Esophagus squamous epithelium (tissue), 5 donors: Measurements from ENCODE around the gene STX19. TPM values are rescaled to one million over a fixed set of nuclear protein-coding genes. Genes with fewer than 3 reads are reported as not detected.

ENCODE experiments used
- DNase-seq: peaks from one replicate; lab custom pipeline; 2025; lab: John Stamatoyannopoulos, UW
- H3K27ac ChIP-seq, 4 donors: fragments of 200-600 bp; sonication (generic); one replicate each; pipeline ENCODE4 v1.5.1; 2016 to 2019; ENCODE audit warnings: mild to moderate bottlenecking in 1 of 4
- H3K27me3 ChIP-seq, 4 donors: fragments of 200-600 bp; sonication (generic); 1 replicate in 3 of 4; 2 replicates in 1 of 4; pipeline versions ENCODE4 v1.5.1 to v1.6.0; 2017 to 2021; ENCODE audit warnings: antibody characterized with exemption in 1 of 4
- H3K36me3 ChIP-seq, 3 donors: fragments of 200-600 bp; sonication (generic); one replicate each; pipeline ENCODE4 v1.5.1; 2016 to 2019
- H3K4me1 ChIP-seq, 3 donors: fragments of 200-600 bp; sonication (generic); one replicate each; pipeline ENCODE4 v1.5.1; 2017 to 2019
- H3K4me3 ChIP-seq, 4 donors: fragments of 200-600 bp; sonication (generic); 1 replicate in 3 of 4; 2 replicates in 1 of 4; pipeline ENCODE4 v1.5.1; 2016 to 2019; ENCODE audit warnings: mild to moderate bottlenecking in 2 of 4, moderate library complexity in 1 of 4
- H3K9me3 ChIP-seq, 3 donors: fragments of 200-600 bp; sonication (generic); one replicate each; pipeline ENCODE4 v1.5.1; 2016 to 2019
- CTCF ChIP-seq, 6 experiments: fragments of 450-650 bp in 4 of 6; fragments of 200-600 bp in 2 of 6; sonication (generic) in 2 of 6; IDR thresholded peaks; one replicate each; pipeline ENCODE4 v1.5.1; 2016 to 2019; ENCODE audit warnings: antibody characterized with exemption in 6 of 6, mild to moderate bottlenecking in 4 of 6, moderate library complexity in 4 of 6
- POLR2A ChIP-seq, 4 donors: fragments of 450-650 bp; IDR thresholded peaks; one replicate each; pipeline ENCODE4 v1.6.1; 2017; ENCODE audit warnings: antibody characterized with exemption in 4 of 4, mild to moderate bottlenecking in 4 of 4, moderate library complexity in 3 of 4
- WGBS, 2 donors: methylation state at CpG; one replicate each; pipeline ENCODE4 v1.1.5; 2018; 5-methylcytosine and 5-hydroxymethylcytosine counted together
- intact Hi-C: fragments of 100-400 bp; cut with DNase I; formaldehyde crosslinking; loops from one replicate; pipeline ENCODE4 v1.15.0; 2022
- total RNA-seq, 4 donors: library from RNA; depleted of rRNA; stranded (reverse); fragments of >200 nt; gene quantifications; one replicate each; pipeline ENCODE4 v1.1.0, GENCODE V29; 2016
- donor health status: DM: yes; HTN: yes; CAD: no.

STX19 gene
- 1 to 10 TPM; 3.8 to 8.0 (median 6.6) TPM for total RNA-seq

- intact Hi-C loops: no loop called here
- H3K27me3 ChIP-seq: no peaks in the 10 kb centered on the region
- peak in 1 of 4 donors; percentile 15 for TF ChIP-seq POLR2A (IDR thresholded peaks at IDR 0.05)
- no peak for TF ChIP-seq CTCF (IDR thresholded peaks at IDR 0.05)
- H3K36me3 ChIP-seq: no peaks in the 10 kb centered on the region
- WGBS, 2 donors: 33 to 50% methylated on average over 8 of the region's 8 CpGs
- peaks cover 0 to 15% (median 0%) of the 10 kb centered on the region in 3 donors for H3K4me1 ChIP-seq
- H3K9me3 ChIP-seq: no peaks in the 10 kb centered on the region
- peak within 1 kb of the TSS in 3 of 4 donors; percentile 26 to 84 (median 77) for H3K27ac ChIP-seq
- H3K4me3 ChIP-seq: peak within 1 kb of the TSS; percentile 16 to 55 (median 46)
- no peak for DNase-seq
Measured at GRCh38 chr3:94028093-94028837, at the start of gene STX19. Gene STX19, minus strand, starts transcription at chr3:94028597. Its CDS starts 13,328 bp downstream, at chr3:94015269.

GRCh38 chr3:94076055-94076454 lies 47.7 kb upstream of the STX19 start:
- WGBS, 2 donors: 90 to 92% methylated on average over 3 of the region's 3 CpGs
- intact Hi-C loops: no loop called here
- no peaks in the 10 kb centered on the region for H3K27me3 ChIP-seq
- H3K4me3 ChIP-seq: no peak overlapping the region
- DNase-seq: no peak
- no peak for TF ChIP-seq POLR2A (IDR thresholded peaks at IDR 0.05)
- H3K4me1 ChIP-seq: peaks cover 0 to 7% (median 0%) of the 10 kb centered on the region in 3 donors
- peaks cover 0 to 44% (median 0%) of the 10 kb centered on the region in 3 donors for H3K36me3 ChIP-seq
- H3K27ac ChIP-seq: no peak overlapping the region
- H3K9me3 ChIP-seq: no peaks in the 10 kb centered on the region

GRCh38 chr3:94071713-94072284 lies 43.4 kb upstream of the STX19 start:
- no peak for DNase-seq
- Histone ChIP-seq H3K4me1 (no peaks in the 10 kb centered on the region), H3K27me3 (no peaks in the 10 kb centered on the region), H3K4me3 (no peak overlapping the region), H3K27ac (no peak overlapping the region), H3K9me3 (no peaks in the 10 kb centered on the region), H3K36me3 (peaks cover 0 to 49% (median 0%) of the 10 kb centered on the region in 3 donors)
- intact Hi-C loops: no loop called here
- TF ChIP-seq CTCF (IDR thresholded peaks at IDR 0.05) (no peak), POLR2A (IDR thresholded peaks at IDR 0.05) (no peak)
- WGBS, 2 donors: 81 to 89% methylated on average over 4 of the region's 4 CpGs

- Histone ChIP-seq H3K4me1 (peaks cover 0 to 8% (median 6%) of the 10 kb centered on the region in 3 donors), H3K27ac (no peak overlapping the region), H3K9me3 (no peaks in the 10 kb centered on the region), H3K27me3 (no peaks in the 10 kb centered on the region), H3K4me3 (no peak overlapping the region), H3K36me3 (peaks cover 0 to 46% (median 0%) of the 10 kb centered on the region in 3 donors)
- 89 to 98% methylated on average over 6 of the region's 6 CpGs for WGBS, 2 donors
- intact Hi-C loops: no loop called here
- no peak for TF ChIP-seq CTCF (IDR thresholded peaks at IDR 0.05)
- TF ChIP-seq POLR2A (IDR thresholded peaks at IDR 0.05): no peak
- no peak for DNase-seq
Measured at GRCh38 chr3:94070341-94070911, 42.0 kb upstream of the STX19 start.

GRCh38 chr3:94069194-94069813 lies 40.9 kb upstream of the STX19 start:
- H3K27me3 ChIP-seq: no peaks in the 10 kb centered on the region
- H3K27ac ChIP-seq: no peak overlapping the region
- peaks cover 0 to 19% (median 13%) of the 10 kb centered on the region in 3 donors for H3K4me1 ChIP-seq
- WGBS, 2 donors: 46 to 52% methylated on average over 4 of the region's 4 CpGs
- peaks cover 0 to 46% (median 0%) of the 10 kb centered on the region in 3 donors for H3K36me3 ChIP-seq
- no peaks in the 10 kb centered on the region for H3K9me3 ChIP-seq
- intact Hi-C loops: loop anchor here (10.0 kb wide), 1 partner anchor 65 kb away; no protein-coding TSS in a partner anchor
- H3K4me3 ChIP-seq: no peak overlapping the region
- no peak for DNase-seq
- TF ChIP-seq POLR2A (IDR thresholded peaks at IDR 0.05): no peak
- peak; percentile 28 to 63 (median 47) for TF ChIP-seq CTCF (IDR thresholded peaks at IDR 0.05)
